ENCODE results near the gene CYP3A4. TPM values are rescaled to one million over a fixed set of nuclear protein-coding genes. Genes with fewer than 3 reads are reported as not detected.

The CYP3A4 gene
- total and polyA plus RNA-seq, 7 donors = 0.25 to 3.6 (median 0.69) TPM; not detected in 4

DNA sequence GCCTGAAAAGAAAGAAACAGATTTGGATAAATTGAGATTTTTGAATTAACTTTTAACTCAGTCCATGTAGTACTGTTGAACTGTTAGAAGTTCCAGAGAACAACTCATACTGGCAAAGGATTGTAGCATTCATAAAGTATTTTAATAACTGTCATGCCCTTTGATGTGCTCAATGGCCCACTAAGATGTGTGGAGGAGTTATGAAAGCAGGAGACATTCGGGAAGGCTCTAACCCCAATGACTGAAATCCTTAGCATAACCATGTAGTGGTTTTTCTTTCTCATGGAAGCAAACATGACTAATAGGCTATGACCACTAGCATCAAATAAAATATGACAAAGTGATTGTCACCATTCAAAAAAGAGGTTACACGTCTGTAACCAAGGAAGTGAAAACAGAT lies 74.7 kb downstream of the CYP3A4 start:
- Histone ChIP-seq H3K36me3 (no peaks in the 10 kb centered on the region), H3K9me3 (peaks cover 3 to 12% (median 6%) of the 10 kb centered on the region in 4 donors), H3K4me1 (no peaks in the 10 kb centered on the region), H3K27ac (no peak overlapping the region), H3K27me3 (no peaks in the 10 kb centered on the region), H3K4me3 (no peak overlapping the region)
- TF ChIP-seq EP300 (IDR thresholded peaks at IDR 0.05) (no peak), POLR2AphosphoS5 (IDR thresholded peaks at IDR 0.05) (no peak), POLR2A (IDR thresholded peaks at IDR 0.05) (no peak)
- TF ChIP-seq, protein P1, sequence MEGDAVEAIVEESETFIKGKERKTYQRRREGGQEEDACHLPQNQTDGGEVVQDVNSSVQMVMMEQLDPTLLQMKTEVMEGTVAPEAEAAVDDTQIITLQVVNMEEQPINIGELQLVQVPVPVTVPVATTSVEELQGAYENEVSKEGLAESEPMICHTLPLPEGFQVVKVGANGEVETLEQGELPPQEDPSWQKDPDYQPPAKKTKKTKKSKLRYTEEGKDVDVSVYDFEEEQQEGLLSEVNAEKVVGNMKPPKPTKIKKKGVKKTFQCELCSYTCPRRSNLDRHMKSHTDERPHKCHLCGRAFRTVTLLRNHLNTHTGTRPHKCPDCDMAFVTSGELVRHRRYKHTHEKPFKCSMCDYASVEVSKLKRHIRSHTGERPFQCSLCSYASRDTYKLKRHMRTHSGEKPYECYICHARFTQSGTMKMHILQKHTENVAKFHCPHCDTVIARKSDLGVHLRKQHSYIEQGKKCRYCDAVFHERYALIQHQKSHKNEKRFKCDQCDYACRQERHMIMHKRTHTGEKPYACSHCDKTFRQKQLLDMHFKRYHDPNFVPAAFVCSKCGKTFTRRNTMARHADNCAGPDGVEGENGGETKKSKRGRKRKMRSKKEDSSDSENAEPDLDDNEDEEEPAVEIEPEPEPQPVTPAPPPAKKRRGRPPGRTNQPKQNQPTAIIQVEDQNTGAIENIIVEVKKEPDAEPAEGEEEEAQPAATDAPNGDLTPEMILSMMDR (IDR thresholded peaks at IDR 0.05) = no peak
- WGBS, 2 donors = 94 to 96% methylated on average over 2 of the region's 2 CpGs
- DNase-seq = no peak
- intact Hi-C loops (cut with DNase I) = no loop called here

DNA sequence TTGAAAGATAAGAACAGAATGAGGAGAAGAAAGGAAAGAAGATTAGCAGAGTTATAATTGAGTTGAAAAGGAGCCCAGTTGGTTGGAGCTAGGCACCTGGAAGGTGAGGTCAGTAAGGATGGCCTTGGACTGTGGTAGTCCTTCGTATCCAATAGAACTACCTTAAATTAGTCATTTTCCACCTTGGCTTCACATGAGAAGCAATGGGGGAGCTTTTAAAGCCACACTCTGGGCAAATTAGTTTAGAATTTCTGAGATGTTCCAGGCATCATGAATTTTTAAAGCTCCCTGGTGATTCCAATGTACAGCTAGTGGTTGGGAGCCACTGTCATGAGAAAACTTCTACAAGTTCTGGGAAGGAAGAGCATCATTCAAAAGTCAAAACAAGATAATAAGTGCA lies 76.9 kb downstream of the CYP3A4 start:
- no peak for TF ChIP-seq EP300 (IDR thresholded peaks at IDR 0.05)
- WGBS, 2 donors = 75 to 77% methylated on average over 1 of the region's 1 CpG
- H3K36me3 ChIP-seq = no peaks in the 10 kb centered on the region

More for the DNA sequence above, 76.9 kb downstream of the CYP3A4 start:
- Histone ChIP-seq H3K9me3 (peaks cover 3 to 12% (median 6%) of the 10 kb centered on the region in 4 donors), H3K27ac (no peak overlapping the region), H3K4me1 (no peaks in the 10 kb centered on the region), H3K4me3 (no peak overlapping the region), H3K27me3 (no peaks in the 10 kb centered on the region)
- DNase-seq = no peak
- intact Hi-C loops (cut with DNase I) = no loop called here

Small RNA genes within 50 kb of the gene (small RNA-seq; reads per million reads assigned to genes)
- gene CYP3A137P = 0 reads per million in 3 donors

Other genes starting within 250 kb of the CYP3A4 start
- 1 to 10 TPM; 2.3 to 6.4 (median 4.6) TPM for gene FAM200A, start 232.1 kb downstream of the CYP3A4 start, total RNA-seq
- 1 to 10 TPM; 1.8 to 3.1 (median 2.4) TPM for gene FAM200A, start 232.1 kb downstream of the CYP3A4 start, polyA plus RNA-seq
- 100 to 1,000 TPM; 124 to 148 (median 131) TPM for gene ZNF655, start 225.5 kb downstream of the CYP3A4 start, total RNA-seq
- gene ZNF655, start 225.5 kb downstream of the CYP3A4 start, polyA plus RNA-seq = 10 to 100 TPM; 45.0 to 56.9 (median 50.9) TPM
- 1 to 10 TPM in 1 of 4 donors, under 1 TPM in 1, not detected in 2; 0.41 to 1.8 TPM for gene TMEM225B, start 185.9 kb downstream of the CYP3A4 start, total RNA-seq
- under 1 TPM in 1 of 3 donors, not detected in 2; 0.38 TPM for gene TMEM225B, start 185.9 kb downstream of the CYP3A4 start, polyA plus RNA-seq
- 10 to 100 TPM; 10.7 to 19.9 (median 14.9) TPM for gene ZSCAN25, start 167.2 kb downstream of the CYP3A4 start, total RNA-seq
- gene ZSCAN25, start 167.2 kb downstream of the CYP3A4 start, polyA plus RNA-seq = 1 to 10 TPM; 3.6 to 7.2 (median 3.9) TPM
- gene CYP3A5, start 104.2 kb downstream of the CYP3A4 start, total RNA-seq = 1 to 10 TPM in 3 of 4 donors, under 1 TPM in 1; 0.54 to 7.5 (median 3.4) TPM
- gene CYP3A5, start 104.2 kb downstream of the CYP3A4 start, polyA plus RNA-seq = 10 to 100 TPM; 13.2 to 36.1 (median 13.6) TPM
- gene CYP3A7, start 49.0 kb downstream of the CYP3A4 start, total RNA-seq = under 1 TPM in 2 of 4 donors, not detected in 2; 0.33 to 0.36 TPM
- under 1 TPM in 2 of 3 donors, not detected in 1; 0.10 to 0.46 TPM for gene CYP3A7, start 49.0 kb downstream of the CYP3A4 start, polyA plus RNA-seq
- gene CYP3A43, start 43.8 kb upstream of the CYP3A4 start, total RNA-seq = 1 to 10 TPM in 1 of 4 donors, not detected in 3; 1.4 TPM
- not detected for gene CYP3A43, start 43.8 kb upstream of the CYP3A4 start, polyA plus RNA-seq
- gene OR2AE1, start 92.8 kb upstream of the CYP3A4 start, total RNA-seq = not detected
- under 1 TPM in 1 of 3 donors, not detected in 2; 0.06 TPM for gene OR2AE1, start 92.8 kb upstream of the CYP3A4 start, polyA plus RNA-seq
- 10 to 100 TPM; 21.9 to 33.2 (median 29.6) TPM for gene TRIM4, start 135.3 kb upstream of the CYP3A4 start, total RNA-seq
- gene TRIM4, start 135.3 kb upstream of the CYP3A4 start, polyA plus RNA-seq = 10 to 100 TPM; 12.5 to 18.0 (median 17.4) TPM
- gene GJC3, start 145.4 kb upstream of the CYP3A4 start, total RNA-seq = under 1 TPM in 3 of 4 donors, not detected in 1; 0.33 to 0.95 (median 0.71) TPM
- under 1 TPM in 1 of 3 donors, not detected in 2; 0.31 TPM for gene GJC3, start 145.4 kb upstream of the CYP3A4 start, polyA plus RNA-seq
- 10 to 100 TPM in 1 of 4 donors, 1 to 10 TPM in 2, under 1 TPM in 1; 0.66 to 17.1 (median 4.1) TPM for gene AZGP1, start 191.8 kb upstream of the CYP3A4 start, total RNA-seq
- 10 to 100 TPM in 1 of 3 donors, 1 to 10 TPM in 2; 4.6 to 10.2 (median 7.9) TPM for gene AZGP1, start 191.8 kb upstream of the CYP3A4 start, polyA plus RNA-seq
- 10 to 100 TPM; 27.8 to 32.7 (median 31.6) TPM for gene ZKSCAN1, start 231.4 kb upstream of the CYP3A4 start, total RNA-seq
- gene ZKSCAN1, start 231.4 kb upstream of the CYP3A4 start, polyA plus RNA-seq = 10 to 100 TPM in 2 of 3 donors, 1 to 10 TPM in 1; 8.4 to 22.4 (median 11.3) TPM